ENCODE results near the gene POFUT2. TPM values are rescaled to one million over a fixed set of nuclear protein-coding genes. Genes with fewer than 3 reads are reported as not detected.

POFUT2 gene
- 10 to 100 TPM; 13.7 to 23.3 (median 15.9) TPM for polyA plus RNA-seq

GRCh38 chr21:45287438-45288391, at the start of gene POFUT2:
Gene POFUT2 (minus strand): TSS chr21:45287895. CDS start chr21:45287871, 24 bp downstream.
- 0 to 1% (median 1%) methylated on average over 73 to 90 of the region's 90 CpGs for WGBS, 3 donors
- no peak within 1 kb of the TSS for H3K27ac ChIP-seq (ENCODE audit: low read depth, low read length)

DNA sequence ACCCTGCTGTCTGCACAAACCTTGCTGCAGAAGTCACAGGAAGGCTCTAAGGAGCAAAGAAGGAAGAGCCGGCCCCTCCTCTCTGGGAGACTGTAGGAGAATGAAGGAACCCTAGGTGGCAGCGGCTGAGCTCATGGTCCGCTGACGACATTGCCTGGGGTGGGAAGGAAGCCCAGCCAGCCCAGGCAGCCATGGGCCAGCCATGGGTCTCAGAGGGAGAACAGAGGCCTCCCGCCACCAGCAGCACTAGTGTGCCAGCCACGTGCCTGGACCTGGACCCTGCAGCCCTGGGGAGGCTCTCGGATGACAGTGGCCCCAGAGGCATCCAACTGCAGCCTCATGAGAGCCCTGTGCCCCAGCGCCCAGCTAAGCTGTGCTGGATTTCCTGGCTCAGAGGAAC, 49.2 kb upstream of the POFUT2 start:
- WGBS, 3 donors: 44 to 66% (median 53%) methylated on average over 8 of the region's 8 CpGs
- no peak overlapping the region for H3K27ac ChIP-seq (ENCODE audit: low read depth, low read length)

GRCh38 chr21:45336535-45336810, 48.8 kb upstream of the POFUT2 start:
- H3K27ac ChIP-seq (ENCODE audit: low read depth, low read length): no peak overlapping the region
- whole genome bisulfite sequencing, 3 donors: 88 to 95% (median 91%) methylated on average over 4 of the region's 4 CpGs

- 65 to 91% (median 90%) methylated on average over 17 to 19 of the region's 19 CpGs for WGBS, 3 donors
- H3K27ac ChIP-seq (ENCODE audit: low read depth, low read length): no peak overlapping the region
These were observed 48.3 kb upstream of the POFUT2 start for GRCh38 chr21:45335761-45336534.

DNA sequence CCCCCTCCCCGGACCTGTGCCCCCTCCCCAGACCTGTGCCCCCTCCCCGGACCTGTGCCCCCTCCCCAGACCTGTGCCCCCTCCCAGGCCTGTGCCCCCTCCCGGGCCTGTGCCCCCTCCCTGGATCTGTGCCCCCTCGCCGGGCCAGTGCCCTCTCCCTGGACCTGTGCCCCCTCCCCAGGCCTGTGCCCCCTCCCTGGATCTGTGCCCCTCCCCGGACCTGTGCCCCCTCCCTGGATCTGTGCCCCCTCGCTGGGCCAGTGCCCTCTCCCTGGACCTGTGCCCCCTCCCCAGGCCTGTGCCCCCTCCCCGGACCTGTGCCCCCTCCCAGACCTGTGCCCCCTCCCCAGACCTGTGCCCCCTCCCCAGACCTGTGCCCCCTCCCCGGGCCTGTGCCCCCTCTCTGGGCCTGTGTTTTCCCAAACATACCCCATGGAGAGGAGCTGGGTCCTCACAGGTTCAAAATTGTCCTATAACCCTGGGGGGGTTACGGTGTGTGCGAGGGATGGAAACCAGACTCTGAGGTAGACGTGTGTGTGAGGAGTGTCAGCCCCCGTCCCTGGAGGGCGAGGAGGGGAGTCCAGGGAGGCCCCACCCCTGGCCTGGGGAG, 47.6 kb upstream of the POFUT2 start:
- 73 to 89% (median 88%) methylated on average over 9 to 14 of the region's 14 CpGs for WGBS, 3 donors
- no peak overlapping the region for H3K27ac ChIP-seq (ENCODE audit: low read depth, low read length)

DNA sequence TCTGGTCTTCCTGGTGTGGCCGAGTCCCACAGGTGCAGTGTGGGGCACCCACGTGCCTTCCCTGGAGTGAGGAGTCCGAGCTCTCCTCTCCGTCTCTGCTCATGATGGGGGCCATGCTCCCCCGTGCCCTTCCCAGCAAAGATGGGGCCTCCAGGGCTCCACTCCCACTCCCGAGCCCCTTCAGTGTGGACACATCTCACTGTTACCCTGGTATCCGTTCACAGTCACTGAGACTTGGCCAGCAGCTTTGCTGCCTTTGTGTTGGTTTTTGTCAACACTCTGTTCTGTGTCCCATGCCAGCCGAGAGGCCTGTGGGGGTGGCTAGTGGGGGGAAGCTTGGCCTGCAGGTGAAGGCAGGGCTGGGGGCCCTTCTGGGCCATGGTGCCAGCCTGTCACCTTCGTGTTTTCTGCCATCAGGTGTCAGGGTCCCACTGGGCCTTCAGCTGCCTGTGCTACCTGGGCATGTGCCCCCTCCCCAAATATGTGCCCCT, 46.9 kb upstream of the POFUT2 start:
- no peak overlapping the region for H3K27ac ChIP-seq (ENCODE audit: low read depth, low read length)
- 70 to 93% (median 92%) methylated on average over 9 of the region's 9 CpGs for WGBS, 3 donors

- 79 to 88% (median 80%) methylated on average over 8 of the region's 8 CpGs for WGBS, 3 donors
These were observed 46.4 kb upstream of the POFUT2 start for GRCh38 chr21:45334134-45334533.

DNA sequence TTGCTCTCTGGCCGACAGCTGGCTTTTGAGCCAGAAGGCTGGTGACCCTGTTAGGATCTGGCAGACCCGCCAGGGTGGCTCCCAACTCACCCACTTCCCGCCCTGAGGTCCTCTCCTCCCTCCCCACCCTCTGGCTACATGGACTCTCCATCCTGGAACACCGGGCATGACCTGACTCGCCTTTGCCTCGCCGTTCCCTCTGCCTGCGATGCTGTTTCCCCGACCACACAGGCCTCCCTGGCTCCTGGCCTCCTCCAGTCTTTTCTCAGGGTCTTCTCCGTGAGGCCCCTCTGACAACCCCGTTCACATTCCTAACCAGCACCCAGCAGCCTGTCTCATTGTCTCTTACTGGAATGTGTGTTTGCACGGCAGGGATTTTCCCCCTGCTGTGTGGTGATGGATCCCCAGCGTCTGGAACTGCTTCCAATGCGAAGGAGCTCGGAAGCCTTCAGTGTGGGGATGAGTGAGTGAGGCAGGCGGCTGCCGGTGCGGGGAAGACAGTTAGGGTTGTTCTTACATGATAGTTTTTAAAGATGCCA, 46.0 kb upstream of the POFUT2 start:
- H3K27ac ChIP-seq (ENCODE audit: low read depth, low read length): no peak overlapping the region
- WGBS, 3 donors: 75 to 89% (median 88%) methylated on average over 18 of the region's 18 CpGs

More at GRCh38 chr21:45334134-45334533, 46.4 kb upstream of the POFUT2 start:
- H3K27ac ChIP-seq (ENCODE audit: low read depth, low read length): no peak overlapping the region

- 78 to 91% (median 90%) methylated on average over 16 of the region's 16 CpGs for WGBS, 3 donors
- H3K27ac ChIP-seq (ENCODE audit: low read depth, low read length): no peak overlapping the region
These were observed 45.4 kb upstream of the POFUT2 start for GRCh38 chr21:45332981-45333582.

DNA sequence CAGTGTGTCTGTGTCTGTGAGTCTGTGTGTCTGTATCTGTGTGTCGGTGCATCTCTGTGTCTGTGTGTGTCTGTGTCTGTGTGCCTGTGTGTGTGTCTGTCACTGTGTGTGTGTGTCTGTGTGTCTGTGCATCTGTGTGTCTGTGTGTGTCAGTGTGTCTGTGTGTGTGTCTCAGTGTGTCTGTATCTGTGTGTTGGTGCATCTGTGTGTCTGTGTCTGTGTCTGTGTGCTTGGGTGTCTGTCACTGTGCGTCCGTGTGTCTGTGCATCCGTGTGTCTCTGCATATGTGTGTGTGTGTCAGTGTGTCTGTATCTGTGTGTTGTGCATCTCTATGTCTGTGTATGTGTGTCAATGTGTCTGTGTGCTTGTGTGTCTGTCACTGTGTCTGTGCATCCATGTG, 44.7 kb upstream of the POFUT2 start:
- WGBS, 3 donors: 83 to 97% (median 92%) methylated on average over 4 of the region's 4 CpGs
- no peak overlapping the region for H3K27ac ChIP-seq (ENCODE audit: low read depth, low read length)

- H3K27ac ChIP-seq (ENCODE audit: low read depth, low read length): no peak overlapping the region
- WGBS, 3 donors: 54 to 78% (median 74%) methylated on average over 16 to 17 of the region's 17 CpGs
These were observed 43.9 kb upstream of the POFUT2 start for GRCh38 chr21:45331531-45332147.

DNA sequence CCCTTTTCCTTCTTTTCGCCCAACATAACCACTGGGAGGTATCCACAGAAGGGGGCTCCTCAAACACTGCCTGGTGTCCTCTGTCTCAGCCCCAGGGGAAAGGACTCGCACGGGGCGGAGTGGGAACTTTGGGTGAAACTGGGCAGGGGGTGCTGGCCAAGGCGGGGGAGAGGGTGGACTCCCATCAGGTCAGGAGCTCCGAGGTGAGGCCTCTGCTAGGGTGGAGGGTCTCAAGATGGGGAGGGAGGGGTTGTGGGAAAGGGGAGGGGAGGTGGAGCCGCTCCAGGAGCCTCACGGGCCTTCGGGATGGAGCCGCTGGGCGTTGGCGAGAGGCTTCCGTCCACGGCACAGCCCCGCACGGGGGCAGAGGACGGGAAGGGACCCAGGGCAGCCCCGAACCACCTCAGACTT, 43.2 kb upstream of the POFUT2 start:
- H3K27ac ChIP-seq (ENCODE audit: low read depth, low read length): no peak overlapping the region
- 88 to 95% (median 94%) methylated on average over 18 of the region's 18 CpGs for WGBS, 3 donors

DNA sequence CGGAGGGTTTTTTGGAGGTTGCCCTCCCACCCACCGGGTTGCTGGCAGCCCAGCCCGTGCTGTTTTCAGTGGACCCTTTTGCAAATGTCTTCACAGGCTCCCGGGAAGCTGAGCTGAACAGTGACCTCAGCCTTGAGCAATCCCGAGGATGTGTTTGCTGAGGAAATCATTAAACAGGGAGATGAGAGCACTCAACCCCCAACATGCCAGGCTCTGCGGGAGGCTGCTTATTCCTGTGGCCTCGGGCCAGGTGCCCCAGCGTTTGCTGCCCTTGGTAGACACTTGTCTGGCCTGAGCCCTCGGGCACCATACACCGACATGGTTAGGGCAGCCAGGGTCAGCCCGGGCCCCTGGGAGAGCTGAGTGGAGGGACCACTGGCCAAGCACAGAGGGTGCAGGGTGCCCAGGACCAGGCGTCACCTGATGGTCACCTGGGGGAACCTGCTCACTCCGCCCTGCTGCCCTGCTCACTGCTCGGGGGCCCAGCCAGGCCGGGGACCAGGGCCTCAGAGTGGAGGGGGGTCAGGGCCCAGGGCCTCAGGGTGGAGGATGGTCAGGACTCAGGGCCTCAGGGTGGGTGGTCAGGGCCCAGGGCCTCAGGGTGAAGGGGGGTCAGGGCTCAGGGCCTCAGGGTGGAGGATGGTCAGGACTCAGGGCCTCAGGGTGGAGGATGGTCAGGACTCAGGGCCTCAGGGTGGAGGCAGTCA, 42.5 kb upstream of the POFUT2 start:
- 15 to 72% (median 60%) methylated on average over 15 of the region's 15 CpGs for WGBS, 3 donors
- no peak overlapping the region for H3K27ac ChIP-seq (ENCODE audit: low read depth, low read length)

DNA sequence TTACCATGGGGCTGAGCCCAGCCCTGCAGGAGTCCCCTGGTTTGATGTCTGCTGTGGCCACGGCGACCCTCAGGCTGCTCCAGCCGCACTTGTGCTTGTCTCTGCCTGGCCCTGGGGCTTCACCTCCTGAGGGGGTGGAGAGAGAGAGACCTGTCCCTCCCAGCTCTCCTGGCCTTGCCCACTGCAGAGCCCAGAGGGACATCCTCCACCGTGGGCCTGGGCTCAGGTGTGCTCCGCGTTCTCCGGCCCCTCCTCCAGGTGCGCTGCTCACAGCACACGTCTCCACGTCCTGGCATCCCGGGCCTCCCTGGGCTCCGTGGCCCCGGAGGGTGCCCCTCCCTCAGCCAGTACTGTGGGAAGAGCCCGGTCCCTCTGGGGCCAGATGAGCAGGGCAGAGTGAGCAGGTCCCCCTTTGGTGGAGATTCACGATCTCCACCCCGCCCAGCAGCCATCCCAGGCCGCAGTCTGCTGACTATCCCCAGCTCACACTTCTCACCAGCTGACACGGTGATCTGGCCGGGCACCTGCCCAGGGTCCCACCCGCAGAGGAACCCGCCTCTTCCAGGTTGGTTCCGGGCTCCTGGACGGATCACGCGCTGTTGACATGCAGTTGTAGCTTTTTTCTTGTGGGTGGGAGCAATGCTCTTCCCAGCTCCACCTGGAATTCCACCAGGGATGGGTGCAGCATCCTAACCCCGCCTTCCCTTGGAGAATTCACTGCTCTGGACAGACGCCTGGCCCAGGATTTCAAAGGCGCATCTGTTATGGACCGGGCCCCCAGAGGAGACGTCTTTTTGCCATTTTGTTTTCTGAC, 41.8 kb upstream of the POFUT2 start:
- 29 to 82% (median 79%) methylated on average over 30 of the region's 30 CpGs for WGBS, 3 donors
- no peak overlapping the region for H3K27ac ChIP-seq (ENCODE audit: low read depth, low read length)

DNA sequence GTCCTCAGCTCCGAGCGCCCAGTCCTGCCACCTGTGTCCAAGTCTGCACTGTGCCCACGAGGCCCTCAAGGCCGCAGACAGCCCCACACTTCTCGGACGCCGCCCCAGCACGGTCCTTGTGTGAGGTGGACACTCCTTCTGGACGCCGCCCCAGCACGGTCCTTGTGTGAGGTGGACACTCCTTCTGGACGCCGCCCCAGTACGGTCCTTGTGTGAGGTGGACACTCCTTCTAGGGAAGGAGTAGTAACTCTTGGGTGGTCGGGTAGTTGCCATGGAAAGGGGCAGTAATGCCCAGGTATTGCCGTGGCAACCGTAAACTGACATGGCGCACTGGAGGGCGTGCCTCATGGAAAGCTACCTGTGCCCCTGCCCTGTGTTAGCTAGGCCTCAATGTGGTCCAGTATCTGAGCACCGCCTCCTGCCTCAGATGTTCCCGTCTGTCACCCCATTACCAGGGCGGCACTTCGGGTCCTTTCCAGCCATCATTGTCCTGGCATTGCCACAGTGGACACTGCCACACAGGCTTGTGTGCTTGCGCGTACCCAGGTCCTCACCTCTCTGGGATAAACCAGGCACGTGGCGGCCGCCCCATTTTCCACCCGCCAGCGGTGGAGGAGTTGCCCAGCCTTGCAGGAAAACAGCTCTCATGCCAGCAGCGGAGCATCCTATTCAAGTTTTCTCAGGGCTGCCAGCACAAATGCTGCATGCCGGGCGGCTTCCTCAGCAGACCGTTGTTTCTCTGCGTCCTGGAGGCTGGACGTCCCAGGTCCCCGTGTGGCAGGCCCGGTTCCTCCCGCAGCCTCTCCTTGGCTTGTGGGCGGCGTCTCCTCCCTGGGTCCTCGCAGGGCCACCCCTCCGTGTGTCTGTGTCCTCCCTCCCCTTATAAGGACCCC, 40.8 kb upstream of the POFUT2 start:
- WGBS, 3 donors: 67 to 91% (median 89%) methylated on average over 43 of the region's 43 CpGs
- H3K27ac ChIP-seq (ENCODE audit: low read depth, low read length): no peak overlapping the region

Data from adipose tissue (tissue), 3 donors.